GM18909 (cell line): ENCODE results near the gene GRIK4.
"Not testable (repeated sequence)": the region's sequence is repeated elsewhere in the genome, so short reads cannot be mapped to it uniquely, and the experiment has no call there.

ENCODE experiments used
- ATAC-seq: cut with Tn5 transposase; IDR thresholded peaks from one replicate; pipeline ENCODE4 v1.9.1; 2021; ENCODE audit warnings: mild to moderate bottlenecking; ENCODE audit not compliant: unreplicated experiment, poor library complexity

GRIK4 gene

GRCh38 chr11:120752668-120753067, 241.1 kb downstream of the GRIK4 start:
- no peak for ATAC-seq

GRCh38 chr11:120756931-120757330, 245.4 kb downstream of the GRIK4 start:
- no peak for ATAC-seq

GRCh38 chr11:120759046-120759445, 247.5 kb downstream of the GRIK4 start:
- no peak for ATAC-seq

GRCh38 chr11:120765710-120766109, 254.2 kb downstream of the GRIK4 start:
- not testable (repeated sequence) for ATAC-seq

- no peak for ATAC-seq
These were observed 254.8 kb downstream of the GRIK4 start for GRCh38 chr11:120766318-120766717.

- ATAC-seq, result no peak
These were observed 257.4 kb downstream of the GRIK4 start for GRCh38 chr11:120768949-120769348.

GRCh38 chr11:120769906-120770305, 258.4 kb downstream of the GRIK4 start:
- ATAC-seq, result no peak

- ATAC-seq, result no peak
These were observed 260.1 kb downstream of the GRIK4 start for GRCh38 chr11:120771551-120772060.

GRCh38 chr11:120773501-120774031, 262.0 kb downstream of the GRIK4 start:
- no peak for ATAC-seq

GRCh38 chr11:120774591-120775386, 263.2 kb downstream of the GRIK4 start:
- ATAC-seq, result no peak

- ATAC-seq, result no peak
These were observed 264.7 kb downstream of the GRIK4 start for GRCh38 chr11:120775986-120776951.

- no peak for ATAC-seq
These were observed 267.3 kb downstream of the GRIK4 start for GRCh38 chr11:120778685-120779490.

GRCh38 chr11:120780239-120780638, 268.7 kb downstream of the GRIK4 start:
- no peak for ATAC-seq

GRCh38 chr11:120781486-120782120, 270.1 kb downstream of the GRIK4 start:
- ATAC-seq, result no peak

GRCh38 chr11:120784566-120785251, 273.2 kb downstream of the GRIK4 start:
- no peak for ATAC-seq

GRCh38 chr11:120785576-120785975, 274.0 kb downstream of the GRIK4 start:
- no peak for ATAC-seq

- no peak for ATAC-seq
These were observed 274.7 kb downstream of the GRIK4 start for GRCh38 chr11:120786206-120786735.

- ATAC-seq, result not testable (repeated sequence)
These were observed 275.7 kb downstream of the GRIK4 start for GRCh38 chr11:120787224-120787623.

- no peak for ATAC-seq
These were observed 277.8 kb downstream of the GRIK4 start for GRCh38 chr11:120789391-120789790.
